Measurements from ENCODE around the gene FBXL17. TPM values are rescaled to one million over a fixed set of nuclear protein-coding genes. Genes with fewer than 3 reads are reported as not detected.

FBXL17 gene
- total and polyA plus RNA-seq, 2 of the 13 experiments (the other 11 are each of a cell fraction or from before 2014, with no cell fraction given): 3.0 to 7.9 TPM

DNA sequence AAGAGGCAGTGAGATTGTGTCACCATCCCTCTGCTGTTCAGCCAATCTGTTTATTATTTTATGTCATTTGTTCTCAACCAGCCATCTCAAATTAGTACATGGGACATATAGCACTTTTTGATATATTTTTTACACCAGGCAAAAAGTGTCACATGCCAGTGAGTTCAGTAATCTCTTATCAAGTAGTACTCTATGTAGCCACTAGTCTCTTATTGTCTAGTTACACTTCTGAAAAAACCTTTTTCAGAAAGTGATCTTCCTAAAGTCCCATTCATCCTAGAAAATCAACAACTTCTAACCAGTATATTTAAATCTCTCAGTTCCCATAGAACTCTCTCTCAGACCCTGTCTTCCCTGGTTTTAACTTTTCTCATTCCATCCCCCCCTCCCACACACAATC, 321.6 kb downstream of the FBXL17 start (continued):
- TF ChIP-seq, protein P1, sequence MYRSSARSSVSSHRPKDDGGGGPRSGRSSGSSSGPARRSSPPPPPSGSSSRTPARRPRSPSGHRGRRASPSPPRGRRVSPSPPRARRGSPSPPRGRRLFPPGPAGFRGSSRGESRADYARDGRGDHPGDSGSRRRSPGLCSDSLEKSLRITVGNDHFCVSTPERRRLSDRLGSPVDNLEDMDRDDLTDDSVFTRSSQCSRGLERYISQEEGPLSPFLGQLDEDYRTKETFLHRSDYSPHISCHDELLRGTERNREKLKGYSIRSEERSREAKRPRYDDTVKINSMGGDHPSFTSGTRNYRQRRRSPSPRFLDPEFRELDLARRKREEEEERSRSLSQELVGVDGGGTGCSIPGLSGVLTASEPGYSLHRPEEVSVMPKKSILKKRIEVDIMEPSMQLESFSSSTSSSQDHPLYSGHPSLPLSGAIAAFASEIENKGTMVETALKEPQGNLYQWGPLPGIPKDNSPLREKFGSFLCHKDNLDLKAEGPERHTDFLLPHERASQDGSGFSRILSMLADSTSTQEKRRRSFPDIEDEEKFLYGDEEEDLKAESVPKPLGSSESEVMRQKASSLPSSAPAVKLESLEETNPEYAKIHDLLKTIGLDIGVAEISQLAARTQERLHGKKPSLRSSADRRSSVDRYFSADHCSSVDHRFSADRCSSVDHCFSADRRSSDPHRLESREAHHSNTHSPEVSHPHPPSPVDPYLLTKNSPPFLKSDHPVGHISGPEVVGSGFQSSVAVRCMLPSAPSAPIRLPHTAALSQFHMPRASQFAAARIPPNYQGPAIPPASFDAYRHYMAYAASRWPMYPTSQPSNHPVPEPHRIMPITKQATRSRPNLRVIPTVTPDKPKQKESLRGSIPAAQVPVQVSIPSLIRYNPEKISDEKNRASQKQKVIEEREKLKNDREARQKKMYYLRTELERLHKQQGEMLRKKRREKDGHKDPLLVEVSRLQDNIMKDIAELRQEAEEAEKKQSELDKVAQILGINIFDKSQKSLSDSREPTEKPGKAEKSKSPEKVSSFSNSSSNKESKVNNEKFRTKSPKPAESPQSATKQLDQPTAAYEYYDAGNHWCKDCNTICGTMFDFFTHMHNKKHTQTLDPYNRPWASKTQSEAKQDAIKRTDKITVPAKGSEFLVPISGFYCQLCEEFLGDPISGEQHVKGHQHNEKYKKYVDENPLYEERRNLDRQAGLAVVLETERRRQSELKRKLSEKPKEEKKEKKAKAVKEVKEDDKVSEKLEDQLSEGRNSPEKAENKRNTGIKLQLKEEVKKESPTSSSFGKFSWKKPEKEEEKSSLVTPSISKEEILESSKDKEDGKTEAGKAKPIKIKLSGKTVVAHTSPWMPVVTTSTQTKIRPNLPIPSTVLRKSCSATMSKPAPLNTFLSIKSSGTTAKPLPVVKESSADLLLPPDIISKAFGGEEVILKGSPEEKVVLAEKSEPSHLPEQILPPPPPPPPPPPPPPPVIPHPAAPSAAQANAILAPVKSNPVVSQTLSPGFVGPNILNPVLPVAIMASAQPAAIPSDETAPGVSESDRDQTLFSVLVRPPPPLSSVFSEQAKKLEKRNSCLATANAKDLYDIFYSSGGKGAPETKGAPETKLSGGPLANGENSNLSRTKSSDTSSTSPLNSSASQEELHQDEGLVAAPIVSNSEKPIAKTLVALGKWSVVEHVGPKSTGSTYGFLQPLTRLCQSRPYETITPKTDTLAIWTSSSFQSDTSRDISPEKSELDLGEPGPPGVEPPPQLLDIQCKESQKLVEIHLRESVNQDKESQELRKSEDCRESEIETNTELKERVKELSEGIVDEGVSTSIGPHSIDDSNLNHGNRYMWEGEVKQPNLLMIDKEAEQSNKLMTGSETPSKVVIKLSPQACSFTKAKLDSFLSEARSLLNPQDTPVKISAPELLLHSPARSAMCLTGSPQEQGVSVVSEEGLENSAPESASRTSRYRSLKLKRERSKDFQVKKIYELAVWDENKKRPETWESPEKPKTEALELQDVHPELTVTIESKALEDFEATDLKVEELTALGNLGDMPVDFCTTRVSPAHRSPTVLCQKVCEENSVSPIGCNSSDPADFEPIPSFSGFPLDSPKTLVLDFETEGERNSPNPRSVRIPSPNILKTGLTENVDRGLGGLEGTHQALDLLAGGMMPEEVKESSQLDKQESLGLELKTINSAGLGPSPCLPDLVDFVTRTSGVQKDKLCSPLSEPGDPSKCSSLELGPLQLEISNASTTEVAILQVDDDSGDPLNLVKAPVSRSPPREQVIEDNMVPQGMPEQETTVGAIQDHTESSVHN (CRISPR knock-in tag; IDR thresholded peaks at IDR 0.05): no peak
- TF ChIP-seq, protein P2, sequence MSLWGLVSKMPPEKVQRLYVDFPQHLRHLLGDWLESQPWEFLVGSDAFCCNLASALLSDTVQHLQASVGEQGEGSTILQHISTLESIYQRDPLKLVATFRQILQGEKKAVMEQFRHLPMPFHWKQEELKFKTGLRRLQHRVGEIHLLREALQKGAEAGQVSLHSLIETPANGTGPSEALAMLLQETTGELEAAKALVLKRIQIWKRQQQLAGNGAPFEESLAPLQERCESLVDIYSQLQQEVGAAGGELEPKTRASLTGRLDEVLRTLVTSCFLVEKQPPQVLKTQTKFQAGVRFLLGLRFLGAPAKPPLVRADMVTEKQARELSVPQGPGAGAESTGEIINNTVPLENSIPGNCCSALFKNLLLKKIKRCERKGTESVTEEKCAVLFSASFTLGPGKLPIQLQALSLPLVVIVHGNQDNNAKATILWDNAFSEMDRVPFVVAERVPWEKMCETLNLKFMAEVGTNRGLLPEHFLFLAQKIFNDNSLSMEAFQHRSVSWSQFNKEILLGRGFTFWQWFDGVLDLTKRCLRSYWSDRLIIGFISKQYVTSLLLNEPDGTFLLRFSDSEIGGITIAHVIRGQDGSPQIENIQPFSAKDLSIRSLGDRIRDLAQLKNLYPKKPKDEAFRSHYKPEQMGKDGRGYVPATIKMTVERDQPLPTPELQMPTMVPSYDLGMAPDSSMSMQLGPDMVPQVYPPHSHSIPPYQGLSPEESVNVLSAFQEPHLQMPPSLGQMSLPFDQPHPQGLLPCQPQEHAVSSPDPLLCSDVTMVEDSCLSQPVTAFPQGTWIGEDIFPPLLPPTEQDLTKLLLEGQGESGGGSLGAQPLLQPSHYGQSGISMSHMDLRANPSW (CRISPR knock-in tag; IDR thresholded peaks at IDR 0.05; ENCODE audit: borderline replicate concordance): no peak
- TF ChIP-seq ZNF652 (CRISPR knock-in tag; IDR thresholded peaks at IDR 0.05; ENCODE audit: borderline replicate concordance, low read depth) (no peak), ATF7-NPFF (CRISPR knock-in tag; IDR thresholded peaks at IDR 0.05; ENCODE audit: low read depth) (no peak), ZBTB7B (CRISPR knock-in tag; IDR thresholded peaks at IDR 0.05) (no peak)
- TF ChIP-seq, protein P3, sequence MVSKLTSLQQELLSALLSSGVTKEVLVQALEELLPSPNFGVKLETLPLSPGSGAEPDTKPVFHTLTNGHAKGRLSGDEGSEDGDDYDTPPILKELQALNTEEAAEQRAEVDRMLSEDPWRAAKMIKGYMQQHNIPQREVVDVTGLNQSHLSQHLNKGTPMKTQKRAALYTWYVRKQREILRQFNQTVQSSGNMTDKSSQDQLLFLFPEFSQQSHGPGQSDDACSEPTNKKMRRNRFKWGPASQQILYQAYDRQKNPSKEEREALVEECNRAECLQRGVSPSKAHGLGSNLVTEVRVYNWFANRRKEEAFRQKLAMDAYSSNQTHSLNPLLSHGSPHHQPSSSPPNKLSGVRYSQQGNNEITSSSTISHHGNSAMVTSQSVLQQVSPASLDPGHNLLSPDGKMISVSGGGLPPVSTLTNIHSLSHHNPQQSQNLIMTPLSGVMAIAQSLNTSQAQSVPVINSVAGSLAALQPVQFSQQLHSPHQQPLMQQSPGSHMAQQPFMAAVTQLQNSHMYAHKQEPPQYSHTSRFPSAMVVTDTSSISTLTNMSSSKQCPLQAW (CRISPR knock-in tag; IDR thresholded peaks at IDR 0.05): no peak
- TF ChIP-seq, protein P4, sequence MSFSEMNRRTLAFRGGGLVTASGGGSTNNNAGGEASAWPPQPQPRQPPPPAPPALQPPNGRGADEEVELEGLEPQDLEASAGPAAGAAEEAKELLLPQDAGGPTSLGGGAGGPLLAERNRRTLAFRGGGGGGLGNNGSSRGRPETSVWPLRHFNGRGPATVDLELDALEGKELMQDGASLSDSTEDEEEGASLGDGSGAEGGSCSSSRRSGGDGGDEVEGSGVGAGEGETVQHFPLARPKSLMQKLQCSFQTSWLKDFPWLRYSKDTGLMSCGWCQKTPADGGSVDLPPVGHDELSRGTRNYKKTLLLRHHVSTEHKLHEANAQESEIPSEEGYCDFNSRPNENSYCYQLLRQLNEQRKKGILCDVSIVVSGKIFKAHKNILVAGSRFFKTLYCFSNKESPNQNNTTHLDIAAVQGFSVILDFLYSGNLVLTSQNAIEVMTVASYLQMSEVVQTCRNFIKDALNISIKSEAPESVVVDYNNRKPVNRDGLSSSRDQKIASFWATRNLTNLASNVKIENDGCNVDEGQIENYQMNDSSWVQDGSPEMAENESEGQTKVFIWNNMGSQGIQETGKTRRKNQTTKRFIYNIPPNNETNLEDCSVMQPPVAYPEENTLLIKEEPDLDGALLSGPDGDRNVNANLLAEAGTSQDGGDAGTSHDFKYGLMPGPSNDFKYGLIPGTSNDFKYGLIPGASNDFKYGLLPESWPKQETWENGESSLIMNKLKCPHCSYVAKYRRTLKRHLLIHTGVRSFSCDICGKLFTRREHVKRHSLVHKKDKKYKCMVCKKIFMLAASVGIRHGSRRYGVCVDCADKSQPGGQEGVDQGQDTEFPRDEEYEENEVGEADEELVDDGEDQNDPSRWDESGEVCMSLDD (CRISPR knock-in tag; IDR thresholded peaks at IDR 0.05; ENCODE audit: borderline replicate concordance): no peak
